GM12878 (cell line): ENCODE measurements around the gene ZACN. TPM values are rescaled to one million over a fixed set of nuclear protein-coding genes. Genes with fewer than 3 reads are reported as not detected.

Experiments
- ATAC-seq: fragments of 200-7000 bp; cut with Tn5 transposase; 3 replicates; pipeline ENCODE4 v1.9.1; 2020; ENCODE audit warnings: mild to moderate bottlenecking, moderate library complexity
- BruUV-seq: library from RNA; stranded (reverse); fragments of 400-500 nt; replicated peaks from 2 replicates; lab custom pipeline; 2021; lab: Mats Ljungman, UMichigan
- CTCF ChIA-PET: fragments of 300-600 bp; sonication (Branson Sonifier 250); formaldehyde crosslinking; extraction: SDS; loops from one replicate; lab custom pipeline; 2021; ENCODE audit warnings: inconsistent platforms; lab: Yijun Ruan, JAX
- POLR2A ChIA-PET: fragments of 350-600 bp; formaldehyde crosslinking; extraction: SDS; loops from one replicate; lab custom pipeline; 2021; ENCODE audit warnings: inconsistent platforms; lab: Charles Lee
- RAD21 ChIA-PET: fragments of 300-600 bp; sonication (Branson Sonifier 250); formaldehyde crosslinking; loops from one replicate; lab custom pipeline; 2023; ENCODE audit warnings: antibody characterized with exemption; ENCODE audit not compliant: unreplicated experiment; lab: Charles Lee
- SMC1A ChIA-PET: fragments of 300-600 bp; sonication (Branson Sonifier 250); formaldehyde crosslinking; loops from one replicate; lab custom pipeline; 2023; ENCODE audit not compliant: unreplicated experiment, uncharacterized antibody; lab: Charles Lee
- DNase-seq: peaks from one replicate; pipeline ENCODE4 v3.0.0-alpha.2; 2011; ENCODE audit warnings: low read depth, low spot score
- FAIRE-seq: peaks from 3 replicates; lab custom pipeline; 2011; peaks lifted over from hg19 to GRCh38; lab: Jason Lieb, UNC
- H2AFZ ChIP-seq: 2 replicates; pipeline ENCODE4 v1.6.0; 2011; ENCODE audit warnings: low read depth, low read length, control low read depth; ENCODE audit not compliant: control insufficient read depth
- H3K27ac ChIP-seq: 2 replicates; pipeline ENCODE4 v1.5.1; 2011; ENCODE audit warnings: control low read depth; ENCODE audit not compliant: control insufficient read depth, insufficient read depth
- H3K27me3 ChIP-seq, 2 experiments: replicated peaks in 1 of 2; 2 replicates each; pipeline versions ENCODE4 v1.6.0 to v1.6.1; 2011; ENCODE audit warnings: low read length in 1 of 2; ENCODE audit not compliant: control insufficient read depth in 2 of 2, insufficient read depth in 2 of 2
- H3K36me3 ChIP-seq, 2 experiments: 2 replicates each; pipeline ENCODE4 v1.5.1; 2011; ENCODE audit warnings: low read length in 1 of 2; ENCODE audit not compliant: control insufficient read depth in 2 of 2, insufficient read depth in 2 of 2
- H3K4me1 ChIP-seq: 2 replicates; pipeline ENCODE4 v1.6.1; 2011; ENCODE audit warnings: mild to moderate bottlenecking, low read length, moderate library complexity, mixed read lengths; ENCODE audit not compliant: control insufficient read depth, insufficient read depth
- H3K4me2 ChIP-seq: 2 replicates; pipeline ENCODE4 v1.6.0; 2011; ENCODE audit warnings: control low read depth; ENCODE audit not compliant: control insufficient read depth, insufficient read depth
- H3K4me3 ChIP-seq: fragments of 200-600 bp; sonication (generic); 2 replicates; pipeline ENCODE4 v1.5.1; 2016
- H3K79me2 ChIP-seq: 2 replicates; pipeline ENCODE4 v1.6.0; 2011; ENCODE audit warnings: low read length; ENCODE audit not compliant: control insufficient read depth, insufficient read depth
- H3K9ac ChIP-seq: 2 replicates; pipeline ENCODE4 v1.8.0; 2011; ENCODE audit warnings: low read length, control low read depth, mixed read lengths; ENCODE audit not compliant: control insufficient read depth, insufficient read depth
- H3K9me3 ChIP-seq: replicated peaks from 3 replicates; pipeline ENCODE4 v1.5.1; 2011; ENCODE audit warnings: mild to moderate bottlenecking, low read length; ENCODE audit not compliant: control insufficient read depth, insufficient read depth
- H4K20me1 ChIP-seq: 2 replicates; pipeline ENCODE4 v1.6.0; 2011; ENCODE audit not compliant: control insufficient read depth, insufficient read depth
- BACH1 ChIP-seq: fragments of 450-650 bp; IDR thresholded peaks from 2 replicates; pipeline ENCODE4 v1.6.1; 2017; ENCODE audit warnings: mild to moderate bottlenecking, borderline replicate concordance
- BRCA1 ChIP-seq: IDR thresholded peaks from 2 replicates; pipeline ENCODE4 v1.6.1; 2011; ENCODE audit warnings: low read depth, low read length, improper control_type of control experiment
- FOS ChIP-seq: IDR thresholded peaks from 3 replicates; pipeline ENCODE4 v1.6.1; 2011; ENCODE audit warnings: borderline replicate concordance; ENCODE audit not compliant: insufficient read length; ENCODE audit errors: extremely low read depth
- MXI1 ChIP-seq: fragments of 150-350 bp; IDR thresholded peaks from 2 replicates; pipeline ENCODE4 v1.6.1; 2011; ENCODE audit warnings: low read depth, mild to moderate bottlenecking, inconsistent platforms, low read length, improper control_type of control experiment
- STAT3 ChIP-seq: IDR thresholded peaks from 2 replicates; pipeline ENCODE4 v1.6.1; 2011; ENCODE audit warnings: low read depth, low read length, improper control_type of control experiment
- WGBS: methylation state at CpG from one replicate; pipeline ENCODE4 v1.1.6; 2016; ENCODE audit warnings: low lambda C conversion rate; ENCODE audit not compliant: insufficient replicate concordance, insufficient coverage; ENCODE audit errors: missing lambda C conversion rate; 5-methylcytosine and 5-hydroxymethylcytosine counted together
- in situ Hi-C: fragments of 300-500 bp; cut with MboI; formaldehyde crosslinking; loops from 9 replicates; pipeline ENCODE4 v1.14.3; 2018; ENCODE audit warnings: mixed read lengths
- intact Hi-C: fragments of 100-400 bp; cut with micrococcal nuclease; formaldehyde crosslinking; loops from one replicate; pipeline ENCODE4 v1.14.2; 2022; ENCODE audit not compliant: unreplicated experiment
- polyA plus RNA-seq, 11 experiments: library from polyadenylated mRNA; depleted of rRNA in 4 of 11; unstranded in 6 of 11; stranded (reverse) in 5 of 11; fragments of >200 nt; fragmentation: Nextera tagmentation in 4 of 11; fragmentation: Illumina TruSeq in 1 of 11; extraction: Ambion mirVana in 4 of 11; extraction: Trizol in 1 of 11; gene quantifications; 1 replicate in 1 of 11; 2 replicates in 10 of 11; pipeline versions ENCODE4 v1.2.1 to v1.2.3, GENCODE V29; 2011 to 2016; ENCODE audit warnings: inconsistent platforms in 2 of 11, missing spikeins in 2 of 11, low read depth in 1 of 11
- total RNA-seq, 4 experiments: library from RNA; depleted of rRNA in 3 of 4; stranded (reverse); fragments of >200 nt in 3 of 4; fragmentation: Illumina TruSeq in 1 of 4; extraction: Trizol in 1 of 4; gene quantifications; 2 replicates each; pipeline versions ENCODE4 v1.2.1 to v1.2.3, GENCODE V29; 2013 to 2021
- TF ChIP-seq, protein P1 (sequence below): IDR thresholded peaks from 2 replicates; pipeline ENCODE4 v1.6.1; 2011; ENCODE audit warnings: low read depth, mild to moderate bottlenecking, low read length, moderate library complexity, borderline replicate concordance; ENCODE audit errors: extremely low read depth
- TF ChIP-seq, protein P2 (sequence below): fragments of 450-650 bp; IDR thresholded peaks from 2 replicates; pipeline ENCODE4 v1.6.1; 2018; ENCODE audit warnings: borderline replicate concordance, mild to moderate bottlenecking; ENCODE audit not compliant: partially characterized antibody

ZACN gene
- total and polyA plus RNA-seq, 10 of the 15 experiments (the other 5 are each of a cell fraction or from before 2014, with no cell fraction given), result 0.06 to 11.3 (median 0.47) TPM; not detected in 2

DNA sequence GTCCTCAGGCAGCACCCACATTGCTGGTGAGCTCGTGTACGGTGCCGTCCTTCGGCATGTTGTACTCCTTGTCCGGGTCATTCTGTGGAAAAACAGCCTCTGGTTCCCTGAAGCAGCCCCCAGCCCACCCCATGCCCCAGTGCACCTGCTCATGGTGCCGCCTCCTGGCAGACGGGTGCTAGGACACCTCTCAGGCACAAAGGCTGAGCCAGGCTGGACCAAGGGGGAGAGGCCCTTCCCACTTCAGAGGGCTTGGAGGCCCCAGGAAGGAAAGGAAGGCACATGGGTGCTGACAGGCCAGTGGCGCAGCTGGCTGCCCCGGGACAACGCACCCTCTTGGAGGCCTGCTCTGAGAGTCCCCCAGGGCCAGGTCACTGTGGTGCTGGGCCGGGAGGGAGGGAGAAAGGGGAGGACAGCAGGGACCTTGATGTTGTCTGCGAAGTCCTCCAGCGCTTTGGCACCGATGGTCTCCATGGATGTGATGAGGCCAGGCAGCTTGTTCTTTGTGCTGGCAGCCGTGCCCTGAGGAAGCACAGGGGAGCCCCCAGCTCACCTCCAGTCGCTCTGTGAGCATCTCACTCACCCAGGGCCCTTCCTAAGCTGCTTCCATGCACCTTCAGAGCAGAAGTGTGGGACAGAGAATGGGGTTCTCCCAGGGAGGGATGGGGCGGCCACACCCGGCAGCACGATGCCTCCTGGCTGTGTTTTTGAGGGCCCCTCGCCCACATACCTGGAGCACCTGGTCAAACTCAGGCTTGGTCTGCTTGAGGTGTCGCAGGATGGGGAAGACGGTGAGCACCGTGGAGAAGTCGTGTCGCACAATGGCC lies 9.3 kb downstream of the ZACN start:
- H3K79me2 ChIP-seq, result no peaks in the 10 kb centered on the region
- no peak overlapping the region for H3K9ac ChIP-seq
- no peak overlapping the region for H3K27ac ChIP-seq
- no peaks in the 10 kb centered on the region for H3K27me3 ChIP-seq
- FAIRE-seq, result no peak
- H3K4me3 ChIP-seq, result no peak overlapping the region
- no peak for TF ChIP-seq BRCA1
- no peak for TF ChIP-seq BACH1
- TF ChIP-seq, protein P1, sequence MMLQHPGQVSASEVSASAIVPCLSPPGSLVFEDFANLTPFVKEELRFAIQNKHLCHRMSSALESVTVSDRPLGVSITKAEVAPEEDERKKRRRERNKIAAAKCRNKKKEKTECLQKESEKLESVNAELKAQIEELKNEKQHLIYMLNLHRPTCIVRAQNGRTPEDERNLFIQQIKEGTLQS, result no peak
- TF ChIP-seq MXI1, result no peak
- TF ChIP-seq, protein P2, sequence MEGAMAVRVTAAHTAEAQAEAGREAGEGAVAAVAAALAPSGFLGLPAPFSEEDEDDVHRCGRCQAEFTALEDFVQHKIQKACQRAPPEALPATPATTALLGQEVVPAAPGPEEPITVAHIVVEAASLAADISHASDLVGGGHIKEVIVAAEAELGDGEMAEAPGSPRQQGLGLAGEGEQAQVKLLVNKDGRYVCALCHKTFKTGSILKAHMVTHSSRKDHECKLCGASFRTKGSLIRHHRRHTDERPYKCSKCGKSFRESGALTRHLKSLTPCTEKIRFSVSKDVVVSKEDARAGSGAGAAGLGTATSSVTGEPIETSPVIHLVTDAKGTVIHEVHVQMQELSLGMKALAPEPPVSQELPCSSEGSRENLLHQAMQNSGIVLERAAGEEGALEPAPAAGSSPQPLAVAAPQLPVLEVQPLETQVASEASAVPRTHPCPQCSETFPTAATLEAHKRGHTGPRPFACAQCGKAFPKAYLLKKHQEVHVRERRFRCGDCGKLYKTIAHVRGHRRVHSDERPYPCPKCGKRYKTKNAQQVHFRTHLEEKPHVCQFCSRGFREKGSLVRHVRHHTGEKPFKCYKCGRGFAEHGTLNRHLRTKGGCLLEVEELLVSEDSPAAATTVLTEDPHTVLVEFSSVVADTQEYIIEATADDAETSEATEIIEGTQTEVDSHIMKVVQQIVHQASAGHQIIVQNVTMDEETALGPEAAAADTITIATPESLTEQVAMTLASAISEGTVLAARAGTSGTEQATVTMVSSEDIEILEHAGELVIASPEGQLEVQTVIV, result no peak
- TF ChIP-seq STAT3, result no peak
- no peak for TF ChIP-seq FOS
- TF ChIP-seq, all 136 proteins: peak for 0
- ChIA-PET CTCF (interaction anchor here (0.6 kb wide), 1 partner anchor 74 kb away, joined by 3 read pairs; no protein-coding TSS in a partner anchor), RAD21 (no interaction called here), SMC1A (no interaction called here), POLR2A (no interaction called here)
- H3K9me3 ChIP-seq, result no peaks in the 10 kb centered on the region
- DNase-seq, result no peak
- peak; percentile 28; the same call in 1 of the 3 replicates for ATAC-seq
- H4K20me1 ChIP-seq, result no peaks in the 10 kb centered on the region
- no peak overlapping the region for H3K4me2 ChIP-seq
- no TSS peak for BruUV-seq
- WGBS, result 91% methylated on average over 24 of the region's 25 CpGs
- intact Hi-C loops, result no loop called here
- H2AFZ ChIP-seq, result no peak overlapping the region
- no peaks in the 10 kb centered on the region for H3K4me1 ChIP-seq
- in situ Hi-C loops, result no loop called here
- peaks cover 13 to 22% of the 10 kb centered on the region in 2 experiments; a peak in 3 of 4 replicates for H3K36me3 ChIP-seq
